Thyroid gland (tissue), 4 donors: ENCODE data around the gene ABTB2.

Experiments
- CTCF ChIP-seq, 6 experiments: fragments of 200-600 bp in 3 of 6; fragments of 450-650 bp in 3 of 6; sonication (generic) in 3 of 6; IDR thresholded peaks; one replicate each; pipeline ENCODE4 v1.5.1; 2016 to 2019; ENCODE audit warnings: antibody characterized with exemption in 6 of 6, mild to moderate bottlenecking in 2 of 6, inconsistent platforms in 1 of 6, moderate library complexity in 1 of 6
- POLR2A ChIP-seq, 2 donors: fragments of 450-650 bp; IDR thresholded peaks; one replicate each; pipeline ENCODE4 v1.6.1; 2017; ENCODE audit warnings: antibody characterized with exemption in 2 of 2, mild to moderate bottlenecking in 2 of 2, moderate library complexity in 1 of 2

GRCh38 chr11:34214961-34215805 lies 142.6 kb downstream of the ABTB2 start:
- TF ChIP-seq CTCF (IDR thresholded peaks at IDR 0.05) (no peak), POLR2A (IDR thresholded peaks at IDR 0.05) (no peak)
